NCI-H748 (cell line): ENCODE data around the gene TTLL10.

ENCODE experiments used
- DNase-seq: peaks from one replicate; lab custom pipeline; 2025; ENCODE audit not compliant: unreplicated experiment; lab: John Stamatoyannopoulos, UW

Gene TTLL10

GRCh38 chr1:1170215-1171091 lies 3.2 kb upstream of the TTLL10 start:
- no peak for DNase-seq

- DNase-seq: no peak
Observed at GRCh38 chr1:1171161-1171545, 2.5 kb upstream of the TTLL10 start.

GRCh38 chr1:1171546-1172340 lies 1.9 kb upstream of the TTLL10 start:
- DNase-seq: no peak

- DNase-seq: no peak
Observed at GRCh38 chr1:1173061-1173792, 453 bp upstream of the TTLL10 start.

GRCh38 chr1:1175221-1176062 lies 1.8 kb downstream of the TTLL10 start:
- DNase-seq: peak; percentile 93

- peak; percentile 82 for DNase-seq
Observed at GRCh38 chr1:1176063-1176761, 2.5 kb downstream of the TTLL10 start.

- DNase-seq: no peak
Observed at GRCh38 chr1:1176931-1177330, 3.3 kb downstream of the TTLL10 start.

- DNase-seq: no peak
Observed at GRCh38 chr1:1177452-1178206, 3.9 kb downstream of the TTLL10 start.

- DNase-seq: no peak
Observed at GRCh38 chr1:1178794-1179331, 5.2 kb downstream of the TTLL10 start.

- DNase-seq: no peak
Observed at GRCh38 chr1:1179346-1179982, 5.8 kb downstream of the TTLL10 start.

- no peak for DNase-seq
Observed at GRCh38 chr1:1179983-1180861, 6.5 kb downstream of the TTLL10 start.

- no peak for DNase-seq
Observed at GRCh38 chr1:1181129-1181937, 7.7 kb downstream of the TTLL10 start.

- no peak for DNase-seq
Observed at GRCh38 chr1:1181938-1182410, 8.3 kb downstream of the TTLL10 start.

- no peak for DNase-seq
Observed at GRCh38 chr1:1182491-1183220, 9.0 kb downstream of the TTLL10 start.

- DNase-seq: no peak
Observed at GRCh38 chr1:1183221-1183747, 9.6 kb downstream of the TTLL10 start.
